GM12892 (cell line): ENCODE measurements around the gene IKBKG.

ENCODE experiments used
- DNase-seq: peaks from one replicate; pipeline ENCODE4 v3.0.0; 2011; ENCODE audit not compliant: insufficient read length
- FAIRE-seq: peaks from 2 replicates; lab custom pipeline; 2011; peaks lifted over from hg19 to GRCh38; lab: Jason Lieb, UNC
- POLR2A ChIP-seq: IDR thresholded peaks from 2 replicates; pipeline ENCODE4 v1.6.1; 2011; ENCODE audit warnings: low read depth, low read length, control low read depth
- POLR2AphosphoS5 ChIP-seq: IDR thresholded peaks from 2 replicates; pipeline ENCODE4 v1.6.1; 2011; ENCODE audit warnings: low read depth, low read length, control low read depth
- TAF1 ChIP-seq: IDR thresholded peaks from 2 replicates; pipeline ENCODE4 v1.6.1; 2011; ENCODE audit warnings: low read depth, mild to moderate bottlenecking, control low read depth, low read length, borderline replicate concordance

IKBKG gene

DNA sequence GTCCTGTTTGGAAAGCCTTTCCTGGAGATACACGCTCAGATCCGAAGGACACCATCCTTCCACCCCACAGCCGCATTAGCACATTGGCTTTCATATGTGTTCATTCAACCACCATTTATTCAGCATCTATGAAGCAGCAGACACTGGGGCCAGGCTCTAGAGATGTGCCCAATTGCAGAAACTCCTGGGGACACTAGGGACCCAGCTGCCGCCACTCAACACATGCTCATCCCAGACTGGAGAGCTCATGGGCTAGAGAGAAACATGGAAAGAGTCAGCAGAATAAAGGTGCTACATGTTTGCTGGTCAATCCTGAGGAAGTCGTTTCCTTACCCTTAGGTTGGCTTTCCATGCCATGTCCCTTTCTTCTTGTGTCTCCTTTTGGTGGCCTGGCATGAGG lies 45.1 kb downstream of the IKBKG start:
- FAIRE-seq (no peak), DNase-seq (no peak)
- TF ChIP-seq POLR2AphosphoS5 (no peak), POLR2A (no peak), TAF1 (no peak)

DNA sequence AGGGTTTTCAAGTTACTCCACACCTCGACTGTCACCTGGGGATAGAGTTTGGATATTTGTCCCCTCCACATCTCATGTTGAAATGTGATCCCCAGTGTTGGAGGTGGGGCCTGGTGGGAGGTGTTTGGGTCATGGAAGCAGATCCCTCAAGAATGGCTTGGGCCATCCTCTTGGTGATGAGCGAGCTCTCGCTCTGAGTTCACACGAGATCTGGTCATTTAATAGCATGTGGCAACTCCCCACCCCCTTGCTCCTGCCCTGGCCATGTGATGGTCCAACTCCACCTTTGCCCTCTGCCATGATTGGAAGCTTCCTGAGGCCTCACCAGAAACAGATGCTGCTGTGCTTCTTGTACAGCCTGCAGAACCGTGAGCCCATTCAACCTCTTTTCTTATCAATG lies 45.8 kb downstream of the IKBKG start:
- no peak for FAIRE-seq
- no peak for DNase-seq
- no peak for TF ChIP-seq TAF1
- no peak for TF ChIP-seq POLR2A
- no peak for TF ChIP-seq POLR2AphosphoS5

DNA sequence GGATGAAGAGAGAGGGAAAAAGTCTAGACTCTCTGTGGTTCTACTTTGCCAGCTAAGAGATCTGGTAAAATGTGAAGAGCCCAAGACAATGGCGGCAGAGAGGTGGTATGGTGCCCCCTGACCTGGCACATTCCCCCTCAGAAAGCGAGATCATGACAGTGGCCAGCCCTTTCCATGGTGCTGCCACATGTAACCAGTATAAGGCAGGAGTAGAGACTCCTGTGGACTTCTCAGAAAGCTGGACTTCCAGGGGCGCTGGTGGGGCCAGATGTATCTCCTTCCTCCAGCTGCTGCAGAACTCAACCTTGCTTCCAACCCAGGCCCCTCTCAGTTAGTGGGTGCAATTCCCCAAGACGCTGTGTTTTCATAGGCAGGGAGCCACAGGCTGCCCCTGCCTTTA lies 47.1 kb downstream of the IKBKG start:
- TF ChIP-seq POLR2AphosphoS5 (no peak), POLR2A (no peak), TAF1 (no peak)
- FAIRE-seq: no peak

DNA sequence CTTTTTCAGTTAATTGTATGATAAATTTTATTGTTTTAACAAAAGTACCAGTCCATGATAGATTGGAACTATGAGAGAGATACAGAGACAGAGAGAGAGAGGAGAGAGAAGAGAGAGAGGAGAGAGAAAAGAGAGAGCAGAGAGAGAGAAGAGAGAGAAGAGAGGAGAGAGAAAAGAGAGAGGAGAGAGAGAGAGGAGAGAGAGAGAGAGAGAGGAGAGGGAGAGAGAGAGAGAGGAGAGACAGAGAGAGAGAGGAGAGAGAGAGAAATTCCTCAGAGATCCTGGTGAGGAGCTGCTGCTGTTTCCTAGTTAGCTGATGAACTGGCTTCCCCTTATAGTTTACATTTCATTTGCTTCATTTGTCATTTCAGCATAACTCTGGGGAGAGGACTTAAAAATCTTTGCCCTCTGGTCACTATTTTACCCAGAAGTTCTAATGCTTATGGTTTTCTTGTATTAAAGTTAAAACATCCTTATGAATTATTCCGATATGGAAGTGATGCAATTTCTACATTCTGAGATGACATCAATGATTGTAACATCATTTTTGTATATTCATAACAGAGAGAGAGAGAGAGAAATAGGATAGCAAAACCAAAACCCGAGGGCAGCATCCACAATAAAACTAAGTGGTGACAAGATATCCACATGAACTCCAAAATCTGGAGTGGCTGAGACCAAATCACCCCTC lies 48.3 kb downstream of the IKBKG start:
- DNase-seq (no peak), FAIRE-seq (no peak)
- no peak for TF ChIP-seq POLR2AphosphoS5
- TF ChIP-seq POLR2A: no peak
- no peak for TF ChIP-seq TAF1

More for the DNA sequence above, 47.1 kb downstream of the IKBKG start:
- DNase-seq: no peak

DNA sequence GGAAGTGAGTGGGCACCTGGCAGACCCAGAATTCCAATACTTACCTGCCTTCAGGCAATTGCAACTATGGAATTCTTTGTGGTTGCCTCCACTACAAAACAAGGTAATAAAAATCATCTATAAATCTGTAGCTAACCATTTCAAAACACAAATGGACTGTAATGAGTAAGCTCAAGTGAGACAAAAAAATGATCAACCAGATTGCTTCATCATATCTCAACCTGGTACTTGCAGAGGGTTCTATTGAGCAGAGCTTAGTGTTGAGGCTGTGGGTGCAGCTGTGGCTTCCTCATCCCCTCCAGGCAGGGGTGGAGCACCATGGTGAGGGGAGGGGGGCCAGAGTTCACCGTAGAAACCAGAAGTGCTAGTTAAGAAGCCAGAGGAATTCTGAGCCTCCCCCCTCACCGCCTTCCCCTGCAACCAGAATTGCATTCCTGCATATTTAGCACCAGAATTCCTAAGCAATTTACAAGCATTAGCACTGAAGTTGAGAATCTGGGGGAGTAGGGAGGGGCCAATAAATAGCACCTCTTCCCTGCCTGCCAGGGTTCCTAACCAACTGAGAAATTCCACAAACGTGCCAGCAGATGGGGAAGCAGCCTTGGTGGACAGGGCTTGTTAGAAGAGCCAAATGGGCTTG lies 49.0 kb downstream of the IKBKG start:
- TF ChIP-seq POLR2AphosphoS5: no peak
- no peak for FAIRE-seq
- no peak for DNase-seq

DNA sequence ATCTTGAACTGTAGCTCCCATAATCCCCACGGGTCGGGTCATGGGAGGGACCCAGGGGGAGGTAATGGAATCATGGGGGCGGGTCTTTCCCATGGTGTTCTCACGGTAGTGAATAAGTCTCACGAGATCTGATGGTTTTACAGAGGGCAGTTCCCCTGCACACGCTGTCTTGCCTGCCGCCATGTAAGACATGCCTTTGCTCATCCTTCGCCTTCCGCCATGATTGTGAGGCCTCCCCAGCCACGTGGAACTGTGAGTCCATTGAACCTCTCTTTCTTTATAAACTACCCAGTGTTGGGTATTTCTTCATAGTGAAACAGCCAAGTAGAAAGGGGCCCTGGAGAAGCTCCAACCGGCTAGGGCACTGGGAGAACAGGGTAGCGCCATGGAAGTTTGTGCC lies 49.8 kb downstream of the IKBKG start:
- DNase-seq (no peak), FAIRE-seq (no peak)
- TF ChIP-seq POLR2A (no peak), POLR2AphosphoS5 (no peak), TAF1 (no peak)

DNA sequence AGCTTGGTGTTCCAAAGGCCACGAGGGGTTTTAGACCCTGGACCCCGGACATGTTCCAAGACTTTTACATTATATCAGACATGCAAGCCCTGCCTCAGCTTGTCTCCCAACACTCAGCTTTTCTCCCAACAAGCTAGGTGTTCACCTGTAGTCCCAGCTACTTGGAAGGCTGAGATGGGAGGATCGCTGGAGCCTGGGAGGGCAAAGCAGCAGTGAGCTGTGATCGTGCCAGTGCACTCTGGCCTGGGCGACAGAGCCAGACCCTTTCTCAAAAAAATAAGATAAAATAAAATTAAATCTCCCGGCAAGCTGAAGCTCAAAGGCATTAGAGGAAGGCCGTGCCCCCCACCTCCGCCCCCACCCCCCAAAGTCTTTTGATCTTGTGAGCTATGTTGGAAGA lies 51.2 kb downstream of the IKBKG start:
- DNase-seq: no peak
- no peak for FAIRE-seq
- TF ChIP-seq POLR2A (no peak), TAF1 (no peak), POLR2AphosphoS5 (no peak)

DNA sequence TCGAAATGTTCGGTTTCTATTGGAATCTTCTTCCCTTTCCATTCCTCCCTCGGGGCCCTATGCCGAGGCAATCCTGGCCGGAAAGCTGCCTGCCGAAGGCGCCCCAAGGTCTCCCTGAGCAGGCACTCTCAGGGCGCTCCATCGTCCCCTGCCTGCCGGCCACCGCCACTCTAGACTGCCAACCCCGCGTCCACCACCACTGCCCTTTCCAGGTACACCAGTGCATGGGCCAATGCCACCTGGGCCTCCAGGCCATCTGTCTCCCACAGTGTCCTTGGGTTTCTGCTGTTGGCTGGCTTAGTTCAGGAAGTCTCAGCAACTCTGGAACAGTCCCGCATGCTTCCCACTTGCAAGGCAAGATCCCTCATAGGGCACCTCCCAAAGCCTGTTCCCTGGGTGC lies 52.1 kb downstream of the IKBKG start:
- DNase-seq: no peak
- FAIRE-seq: no peak
- TF ChIP-seq TAF1 (no peak), POLR2AphosphoS5 (no peak), POLR2A (no peak)

DNA sequence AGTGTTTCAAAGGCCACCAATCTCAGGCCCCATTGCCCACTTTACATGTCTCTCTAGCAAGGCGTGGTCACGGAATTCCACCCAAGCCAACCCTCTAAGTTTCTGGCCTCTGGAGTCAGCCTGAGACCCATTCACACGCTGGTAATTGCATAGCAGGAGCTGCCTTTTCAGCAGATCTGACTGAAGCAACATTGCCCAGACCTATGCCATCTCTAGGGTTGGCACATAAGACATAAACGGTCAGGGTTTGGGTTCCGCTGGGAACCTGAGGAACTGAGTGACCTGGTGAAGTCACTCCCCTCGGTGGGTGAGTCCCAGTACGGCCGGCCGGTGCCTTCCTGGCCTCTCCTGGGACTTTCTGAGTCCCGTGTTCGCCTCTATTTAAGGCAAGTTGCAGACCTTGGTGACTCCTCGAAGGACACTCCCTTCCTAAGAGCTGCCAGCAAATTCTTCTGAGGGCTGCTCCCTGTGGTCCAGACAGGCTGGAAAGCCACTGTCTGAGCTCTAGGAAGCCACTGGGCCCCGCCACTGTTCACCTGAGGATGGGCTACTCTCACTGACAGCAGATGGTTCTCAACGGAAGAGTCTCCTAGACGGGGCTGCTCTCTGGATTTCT lies 53.4 kb downstream of the IKBKG start:
- TF ChIP-seq TAF1 (no peak), POLR2AphosphoS5 (no peak), POLR2A (no peak)
- DNase-seq (no peak), FAIRE-seq (no peak)

DNA sequence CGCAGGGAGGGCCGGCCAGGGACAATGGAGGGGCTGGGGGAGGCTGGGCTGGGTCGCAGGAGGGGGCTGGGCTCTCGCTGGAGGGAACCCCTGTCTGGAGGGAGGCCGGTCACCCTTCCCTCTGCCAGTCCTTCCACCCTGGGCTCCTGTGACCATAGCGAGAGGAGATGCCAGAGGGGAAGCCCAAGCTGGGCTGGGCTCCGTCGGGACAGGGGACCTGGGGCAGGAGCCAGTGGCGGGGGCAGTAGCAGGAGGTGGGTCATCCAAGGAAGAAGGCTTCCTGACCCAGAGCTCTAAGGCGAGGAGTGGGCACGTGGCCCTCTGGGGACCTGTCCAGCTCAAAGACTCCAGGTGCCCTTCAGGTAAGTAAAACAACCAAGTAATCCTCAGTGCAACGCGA lies 54.8 kb downstream of the IKBKG start:
- TF ChIP-seq TAF1: no peak
- no peak for DNase-seq
- FAIRE-seq: no peak

DNA sequence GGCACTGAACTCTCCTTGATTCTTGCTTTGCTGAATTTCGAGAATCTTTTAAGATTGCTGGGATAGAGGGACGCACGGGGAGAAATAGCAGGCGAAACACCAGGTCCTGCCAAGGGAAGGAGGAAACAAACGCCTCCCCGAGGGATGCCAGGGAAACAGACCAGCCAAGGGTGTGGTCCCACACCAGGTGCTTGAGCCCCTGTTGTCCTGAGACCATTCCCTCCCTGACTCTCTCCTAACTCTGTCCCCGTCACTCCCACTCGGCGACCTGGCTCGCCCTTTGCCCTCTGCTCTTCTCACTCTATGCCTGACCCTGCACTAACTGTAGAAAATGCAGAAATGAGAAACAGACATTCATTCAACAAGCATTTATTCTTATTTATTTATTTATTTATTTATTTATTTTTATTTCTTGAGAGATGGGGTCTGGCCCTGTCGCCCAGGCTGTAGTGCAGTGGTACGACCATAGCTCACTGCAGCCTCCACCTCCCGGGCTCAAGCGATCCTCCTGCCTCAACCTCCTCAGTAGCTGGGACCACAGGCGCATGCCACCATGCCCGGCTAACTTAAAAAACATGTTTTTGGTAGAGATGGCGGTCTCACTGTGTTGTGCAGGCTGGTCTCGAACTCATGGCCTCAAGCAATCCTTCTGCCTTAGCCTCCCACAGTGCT lies 55.5 kb downstream of the IKBKG start:
- no peak for TF ChIP-seq POLR2AphosphoS5
- TF ChIP-seq TAF1: no peak
- no peak for TF ChIP-seq POLR2A
- no peak for DNase-seq
- no peak for FAIRE-seq
